Middle frontal gyrus (tissue), 1 donor: Measurements from ENCODE around the gene TNFRSF9.
"Not testable (repeated sequence)": the region's sequence is repeated elsewhere in the genome, so short reads cannot be mapped to it uniquely, and the experiment has no call there.

Experiments
- DNase-seq: peaks from one replicate; pipeline ENCODE4 v3.0.0-alpha.2; 2015; ENCODE audit warnings: low spot score; ENCODE audit errors: extremely low spot score

Gene TNFRSF9

DNA sequence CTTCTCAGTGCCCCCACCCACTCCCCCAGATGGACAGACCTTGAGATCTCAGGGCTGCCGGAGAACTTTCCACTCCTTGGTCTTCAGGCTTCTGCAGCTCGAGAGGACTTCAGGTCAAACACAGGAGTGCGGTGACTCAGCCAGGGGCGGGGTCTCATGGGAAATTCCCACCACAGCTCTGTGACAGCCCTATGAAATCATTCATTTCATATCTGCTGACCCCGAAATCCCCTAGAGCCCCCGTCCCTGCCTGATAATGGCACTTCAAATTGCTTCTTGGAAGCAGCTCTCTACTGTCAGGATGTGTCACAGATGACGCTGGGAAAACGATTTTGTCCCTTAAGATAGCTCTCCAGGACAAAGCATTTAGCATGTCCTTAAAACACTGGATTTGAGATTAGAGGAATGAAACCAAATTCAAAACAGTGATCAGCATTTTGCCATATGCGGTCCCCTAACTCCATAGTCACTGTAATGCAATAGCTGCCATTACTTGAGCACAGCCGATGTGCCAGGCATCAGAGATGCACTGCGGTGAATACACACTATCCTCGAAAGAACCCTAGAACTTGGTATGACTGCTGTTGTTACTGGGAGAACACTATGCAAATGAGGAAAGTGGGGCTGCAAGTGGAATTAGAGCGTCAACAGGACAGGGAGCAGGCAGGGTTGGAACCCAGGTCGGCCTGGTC, at the start of gene TNFRSF9:
TNFRSF9 (minus strand) TSS at position 95 of the 692 bp plus-strand sequence. CDS start 845 bp downstream, outside the sequence.
- DNase-seq, result no peak

- no peak for DNase-seq
Measured at GRCh38 chr1:7989762-7990428, 49.3 kb upstream of the TNFRSF9 start.

DNA sequence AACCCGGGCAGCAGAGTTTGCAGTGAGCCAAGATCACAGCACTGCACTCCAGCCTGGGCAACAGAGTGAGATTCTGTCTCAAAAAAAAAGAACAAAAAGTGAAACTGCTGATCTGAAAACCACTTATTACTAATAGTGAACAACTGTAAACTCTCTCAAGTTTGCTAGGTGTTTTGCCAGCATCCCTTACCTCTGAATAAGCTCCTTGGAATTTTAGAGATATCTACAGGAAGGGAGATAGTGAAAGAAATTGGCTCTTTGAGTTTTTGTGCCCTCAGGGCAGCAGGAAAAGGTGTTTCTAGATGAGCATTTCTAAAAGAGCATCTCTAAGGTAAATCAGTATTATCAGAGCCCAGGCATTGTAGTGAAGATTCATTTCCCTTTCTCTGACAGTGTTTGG, 47.9 kb upstream of the TNFRSF9 start:
- DNase-seq, result no peak

GRCh38 chr1:7987528-7987927, 46.9 kb upstream of the TNFRSF9 start:
- DNase-seq, result no peak

DNA sequence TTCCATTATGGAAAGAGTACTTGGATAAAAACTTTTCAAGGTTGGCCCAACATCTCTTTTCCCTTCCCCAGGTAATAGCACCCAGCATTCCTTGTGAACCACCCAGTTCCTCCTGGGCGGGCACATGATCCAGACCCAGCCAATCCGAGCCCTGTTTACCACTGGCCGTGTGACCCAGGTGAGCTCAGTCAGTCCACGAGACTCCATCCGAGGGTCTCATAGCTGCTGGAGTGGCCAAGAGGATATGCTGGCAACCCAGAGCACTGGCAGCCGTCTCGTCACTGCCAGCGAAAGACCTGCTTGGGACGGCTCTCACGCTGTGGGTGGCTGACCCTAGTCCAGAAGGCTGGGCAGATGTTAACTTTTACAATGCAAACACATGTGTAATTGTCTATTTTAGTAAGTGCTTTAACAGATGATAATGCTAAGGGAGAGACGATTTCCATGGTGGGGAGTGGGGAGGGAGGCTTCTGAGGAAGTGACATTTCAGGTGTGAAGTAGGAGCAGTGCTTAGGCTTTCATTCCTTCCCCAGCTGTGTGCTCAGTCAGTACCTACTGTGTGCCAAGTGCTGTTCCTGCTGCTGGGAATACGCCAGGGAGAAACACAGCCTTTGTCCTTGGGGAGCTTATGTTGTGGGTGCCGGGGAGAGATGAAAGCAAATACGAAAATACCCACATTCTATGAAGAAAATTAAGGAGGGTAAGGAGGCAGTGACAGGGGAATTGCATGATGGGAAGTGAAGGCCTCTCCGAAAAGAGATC, 45.4 kb upstream of the TNFRSF9 start:
- DNase-seq, result no peak

GRCh38 chr1:7984811-7985210, 44.2 kb upstream of the TNFRSF9 start:
- DNase-seq, result no peak

DNA sequence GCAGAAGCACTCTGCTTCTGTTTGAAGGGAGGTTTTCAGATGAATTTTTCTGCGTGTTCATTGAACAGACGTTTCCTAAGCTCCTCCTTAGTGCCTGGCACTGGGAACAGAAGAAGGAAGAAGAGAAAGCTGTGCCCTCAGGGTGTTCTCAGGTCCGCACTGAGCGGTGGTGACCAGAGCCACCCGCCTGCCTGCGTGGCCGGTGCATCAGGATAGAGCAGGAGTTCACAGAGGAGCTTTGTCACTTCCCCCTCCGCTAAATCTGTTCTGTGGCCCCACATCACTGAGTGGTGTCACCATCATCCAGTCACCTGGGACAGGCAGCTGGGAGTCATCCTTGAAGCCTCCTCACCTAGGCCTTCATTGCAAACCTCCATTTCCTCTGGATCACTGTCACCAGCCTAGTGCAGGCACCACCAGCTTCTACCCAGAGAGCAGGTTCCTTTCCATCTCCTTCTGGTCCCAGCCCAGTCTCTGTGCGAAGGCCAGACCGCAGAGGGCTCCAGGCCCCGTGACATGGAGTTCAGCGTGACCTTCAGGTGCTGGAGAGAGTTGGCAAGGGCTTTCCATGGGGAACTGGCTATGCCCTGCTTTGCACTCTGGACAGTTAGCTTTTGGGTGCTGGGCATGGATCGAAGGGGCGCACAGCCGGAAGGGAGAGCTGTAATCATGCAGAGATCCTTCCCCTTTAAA, 42.6 kb upstream of the TNFRSF9 start:
- no peak for DNase-seq

DNA sequence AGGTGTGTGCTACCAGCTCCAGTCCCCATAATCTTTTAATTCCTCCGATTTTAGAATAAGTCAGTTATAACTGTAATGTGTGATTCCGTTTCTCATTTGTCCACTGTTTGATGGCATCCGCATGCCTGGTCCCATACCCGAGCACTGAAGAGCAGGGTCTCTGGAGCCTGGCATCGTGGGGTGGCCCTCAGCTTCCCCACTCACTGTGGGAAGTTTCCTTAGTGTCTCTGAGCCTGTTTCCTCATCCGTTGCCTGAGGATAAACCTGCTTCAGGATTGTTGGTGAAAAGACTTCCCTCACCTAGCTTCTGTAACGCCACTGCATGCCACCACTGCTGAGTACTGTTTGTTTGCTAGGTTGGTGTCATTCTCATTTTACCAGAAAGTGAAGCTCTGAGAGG, 40.3 kb upstream of the TNFRSF9 start:
- no peak for DNase-seq

DNA sequence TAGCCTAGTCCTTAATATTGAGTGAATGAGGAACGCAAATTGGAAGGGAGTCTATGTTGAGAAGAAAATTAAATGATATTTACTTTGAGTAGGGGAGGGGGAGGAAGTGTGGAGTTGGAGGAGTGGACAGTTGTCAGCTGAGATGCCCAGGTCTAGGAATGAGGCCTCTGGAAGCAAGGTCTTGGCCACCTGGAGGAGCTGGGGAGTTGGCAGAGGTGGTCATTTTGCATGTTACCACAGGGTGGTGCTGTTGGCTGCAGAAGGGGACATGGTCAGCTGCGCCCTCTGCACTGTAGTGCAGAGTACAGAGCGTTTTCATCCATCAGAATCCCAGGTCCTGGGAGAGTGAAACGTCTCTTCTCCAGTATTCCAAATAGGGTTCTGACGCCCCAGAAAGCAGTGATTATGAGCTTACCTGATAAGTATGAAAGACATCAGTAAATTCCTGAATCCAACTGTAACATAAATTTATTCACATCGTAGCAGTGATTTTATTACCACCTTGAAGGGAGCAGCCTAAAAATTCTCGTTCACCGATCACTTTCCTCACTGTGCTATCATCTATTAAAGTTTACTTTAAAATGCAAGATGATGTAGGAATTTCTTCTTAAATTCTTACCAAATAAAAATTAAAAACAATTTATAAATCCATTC, 34.7 kb upstream of the TNFRSF9 start:
- no peak for DNase-seq

- no peak for DNase-seq
Measured at GRCh38 chr1:7973086-7973485, 32.4 kb upstream of the TNFRSF9 start.

DNA sequence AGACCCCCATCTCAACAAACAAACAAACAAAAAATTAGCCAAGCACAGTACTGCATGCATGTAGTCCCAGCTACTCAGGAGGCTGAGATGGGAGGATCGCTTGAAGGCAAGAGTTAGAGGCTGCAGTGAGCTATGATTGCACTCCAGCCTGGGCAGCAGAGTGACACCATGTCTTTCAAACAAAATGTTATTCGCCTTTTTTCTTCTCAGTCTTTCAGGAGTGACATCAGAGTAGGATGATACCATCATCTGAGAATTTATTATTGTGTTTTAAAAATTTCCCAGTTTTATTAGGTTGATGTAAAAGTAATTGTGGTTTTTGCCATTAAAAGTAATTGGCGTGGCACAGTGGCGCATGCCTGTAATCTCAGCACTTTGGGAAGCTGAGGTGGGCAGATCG, 31.6 kb upstream of the TNFRSF9 start:
- no peak for DNase-seq

GRCh38 chr1:7971024-7971423, 30.4 kb upstream of the TNFRSF9 start:
- DNase-seq, result no peak

DNA sequence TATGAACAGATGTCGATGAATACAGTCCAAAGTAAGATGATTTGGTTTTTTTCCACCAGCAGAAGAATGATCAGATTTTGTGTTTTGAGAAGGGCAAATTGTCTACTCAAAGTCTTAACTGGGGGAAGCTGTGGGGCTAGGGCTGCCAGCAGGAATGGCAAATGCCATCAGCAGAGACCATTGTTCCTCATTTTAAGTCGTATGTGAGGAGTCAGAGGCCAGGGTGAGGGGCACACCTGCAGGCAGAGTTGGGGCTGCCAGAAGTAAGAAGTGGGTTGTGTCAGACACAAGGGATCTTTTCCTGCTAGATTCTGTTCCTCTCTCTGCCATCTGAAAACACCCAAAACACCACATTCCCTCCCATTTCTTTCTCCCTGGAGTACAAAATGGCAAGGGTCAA, 29.6 kb upstream of the TNFRSF9 start:
- no peak for DNase-seq

- no peak for DNase-seq
Measured at GRCh38 chr1:7967651-7968050, 27.0 kb upstream of the TNFRSF9 start.

- no peak for DNase-seq
Measured at GRCh38 chr1:7967196-7967595, 26.6 kb upstream of the TNFRSF9 start.

- no peak for DNase-seq
Measured at GRCh38 chr1:7964476-7964875, 23.8 kb upstream of the TNFRSF9 start.

DNA sequence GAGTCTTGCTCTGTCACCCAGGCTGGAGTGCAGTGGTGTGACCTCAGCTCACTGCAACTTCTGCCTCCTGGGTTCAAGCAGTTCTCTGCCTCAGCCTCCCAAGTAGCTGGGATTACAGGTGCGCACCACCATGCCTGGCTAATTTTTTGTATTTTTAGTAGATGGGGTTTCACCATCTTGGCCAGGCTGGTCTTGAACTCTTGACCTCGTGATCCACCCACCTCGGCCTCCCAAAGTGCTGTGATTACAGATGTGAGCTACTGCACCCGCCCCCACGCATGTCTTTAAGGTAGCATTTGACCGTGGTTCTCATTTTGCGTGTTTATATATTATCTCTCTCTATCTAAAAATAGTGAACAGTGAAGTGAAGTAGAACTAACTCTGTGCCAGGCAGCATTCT, 23.2 kb upstream of the TNFRSF9 start:
- not testable (repeated sequence) for DNase-seq

GRCh38 chr1:7963378-7963730, 22.7 kb upstream of the TNFRSF9 start:
- DNase-seq, result not testable (repeated sequence)

DNA sequence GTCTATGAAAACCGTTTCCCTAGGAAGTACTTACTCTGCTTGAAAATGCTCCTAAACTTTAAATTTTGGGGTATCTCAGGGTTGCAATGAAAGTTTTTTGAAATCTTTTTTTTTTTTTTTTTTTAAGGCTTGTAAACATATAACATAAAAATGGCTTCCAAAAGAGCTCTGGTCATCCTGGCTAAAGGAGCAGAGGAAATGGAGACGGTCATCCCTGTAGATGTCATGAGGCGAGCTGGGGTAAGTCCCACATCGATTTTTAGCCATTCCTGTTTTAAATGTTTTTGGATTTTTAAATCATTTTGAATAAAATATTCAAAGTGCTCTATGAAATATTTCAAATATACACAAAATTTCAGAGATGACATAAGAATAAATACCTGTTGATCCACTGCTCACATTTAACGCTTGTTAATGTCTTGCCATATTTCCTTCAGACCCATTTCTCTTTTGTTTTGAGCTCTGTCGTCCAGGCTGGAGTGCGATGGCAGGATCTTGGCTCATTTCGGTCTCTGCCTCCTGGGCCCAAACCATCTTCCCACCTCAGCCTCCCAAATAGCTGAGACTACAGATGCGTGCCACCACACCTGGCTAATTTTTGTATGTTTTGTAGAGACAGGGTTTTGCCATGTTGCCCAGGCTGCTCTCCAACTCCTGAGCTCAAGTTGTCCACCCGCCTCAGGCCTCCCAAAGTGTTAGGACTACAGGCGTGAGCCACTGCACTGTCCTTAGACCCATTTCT, 22.2 kb upstream of the TNFRSF9 start:
- DNase-seq, result no peak

- DNase-seq, result no peak
Measured at GRCh38 chr1:7962014-7962335, 21.3 kb upstream of the TNFRSF9 start.
